GM19043 (cell line): ENCODE data around the gene MICALL1.
"Not testable (repeated sequence)": the region's sequence is repeated elsewhere in the genome, so short reads cannot be mapped to it uniquely, and the experiment has no call there.

ENCODE experiments used
- ATAC-seq: cut with Tn5 transposase; IDR thresholded peaks from one replicate; pipeline ENCODE4 v1.9.1; 2021; ENCODE audit warnings: low read depth; ENCODE audit not compliant: unreplicated experiment

MICALL1 gene

DNA sequence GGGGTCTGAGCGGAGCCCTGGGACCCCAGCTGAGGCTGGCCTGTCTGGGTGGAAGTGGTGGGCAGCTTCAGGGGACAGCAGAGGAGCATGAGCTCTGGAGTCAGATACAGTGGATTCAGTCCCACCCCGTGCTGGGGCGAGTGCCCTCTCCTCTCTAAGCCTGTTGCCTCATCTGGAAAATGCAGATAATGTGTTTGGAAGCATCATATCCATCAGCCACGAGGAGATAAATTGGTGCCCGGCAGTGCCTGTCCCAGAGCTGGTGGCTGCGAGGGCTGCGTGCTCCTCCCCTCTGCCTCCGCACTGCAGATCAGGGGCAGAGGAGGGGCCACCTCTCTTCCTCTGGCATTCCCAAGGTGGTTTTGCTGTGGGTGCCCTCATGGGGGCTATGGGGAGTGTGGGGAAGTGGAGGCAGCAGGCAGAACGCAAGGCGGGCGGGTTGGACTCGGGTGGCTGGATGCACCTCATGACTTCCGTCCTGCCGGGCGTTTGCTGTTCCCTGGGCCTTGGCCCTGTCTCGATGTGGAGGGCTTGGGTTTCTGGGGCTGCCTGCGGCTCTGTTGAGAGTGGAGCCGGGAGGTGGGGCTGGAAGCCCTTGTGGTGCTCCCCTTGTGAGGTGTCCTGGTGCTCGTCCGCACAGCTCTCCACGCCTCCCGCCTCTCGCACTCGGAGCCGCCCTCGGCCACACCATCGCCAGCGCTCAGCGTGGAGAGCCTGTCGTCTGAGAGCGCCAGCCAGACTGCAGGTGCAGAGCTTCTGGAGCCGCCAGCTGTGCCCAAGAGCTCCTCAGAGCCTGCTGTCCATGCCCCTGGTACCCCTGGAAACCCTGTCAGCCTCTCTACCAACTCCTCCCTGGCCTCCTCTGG lies 20.9 kb downstream of the MICALL1 start:
- ATAC-seq = no peak

DNA sequence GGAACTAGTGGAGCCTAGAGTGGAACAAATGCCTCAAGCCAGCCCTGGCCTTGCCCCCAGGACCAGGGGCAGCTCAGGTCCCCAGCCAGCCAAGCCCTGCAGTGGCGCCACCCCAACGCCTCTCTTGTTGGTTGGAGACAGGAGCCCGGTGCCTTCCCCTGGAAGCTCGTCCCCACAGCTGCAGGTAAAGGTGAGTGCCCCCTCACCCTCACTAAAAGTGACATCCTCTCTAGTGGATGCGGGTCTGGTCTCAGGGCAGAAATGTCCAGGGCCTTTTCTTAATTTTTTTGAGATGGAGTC lies 21.5 kb downstream of the MICALL1 start:
- ATAC-seq = no peak

DNA sequence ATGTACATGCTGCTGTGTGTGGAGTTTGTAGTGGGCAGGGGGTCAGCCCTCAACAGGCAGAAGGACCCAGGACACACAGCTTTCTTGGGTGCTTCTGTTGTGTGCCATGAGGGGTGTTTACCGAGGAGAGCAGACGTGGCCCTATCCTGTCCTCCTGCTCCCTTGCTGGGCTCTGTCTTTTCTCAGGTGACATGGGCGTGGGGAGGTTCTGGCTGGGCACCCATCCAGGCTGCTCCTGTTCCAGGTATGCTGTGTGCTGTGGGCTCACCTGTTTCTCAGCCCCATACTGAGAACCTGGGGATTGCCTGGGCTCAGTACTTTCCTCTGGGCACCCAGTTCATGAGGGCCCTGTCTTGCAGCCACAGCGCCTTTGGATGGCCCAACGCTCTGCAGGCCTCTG lies 23.3 kb downstream of the MICALL1 start:
- ATAC-seq = no peak

DNA sequence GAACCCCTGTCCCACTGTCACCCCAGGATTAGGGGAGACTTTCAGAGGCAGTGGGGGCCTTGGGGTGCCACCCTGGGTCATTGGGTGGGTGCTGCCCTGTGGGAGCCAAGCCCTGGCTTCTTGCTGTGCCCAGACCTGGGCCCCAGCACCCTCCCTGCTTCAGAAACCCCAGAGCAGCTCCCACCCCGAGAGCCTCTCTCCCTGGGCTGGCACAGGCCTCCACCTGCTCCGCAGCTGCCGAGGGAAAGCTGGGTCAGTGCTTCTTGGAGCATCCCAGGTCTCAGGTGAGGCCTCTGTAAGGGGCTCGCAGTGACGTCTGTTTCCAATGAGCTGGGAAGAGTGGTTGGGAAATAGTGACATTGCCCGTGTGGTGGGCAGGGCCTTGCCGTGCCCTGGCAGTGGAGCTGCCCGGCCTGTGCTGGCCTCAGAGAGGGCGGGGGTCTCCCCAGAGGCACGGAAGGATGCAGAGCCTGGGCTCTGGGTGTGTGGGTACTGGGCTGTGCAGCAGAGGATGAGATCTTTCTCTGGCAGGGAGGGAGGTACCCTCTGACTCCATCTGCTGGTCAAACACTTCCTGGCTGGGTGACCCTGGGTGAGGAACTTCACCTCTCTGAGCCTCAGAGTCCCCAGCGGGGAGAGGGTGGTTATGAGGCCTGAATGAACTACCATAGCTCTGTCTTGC lies 24.3 kb downstream of the MICALL1 start:
- ATAC-seq = no peak

DNA sequence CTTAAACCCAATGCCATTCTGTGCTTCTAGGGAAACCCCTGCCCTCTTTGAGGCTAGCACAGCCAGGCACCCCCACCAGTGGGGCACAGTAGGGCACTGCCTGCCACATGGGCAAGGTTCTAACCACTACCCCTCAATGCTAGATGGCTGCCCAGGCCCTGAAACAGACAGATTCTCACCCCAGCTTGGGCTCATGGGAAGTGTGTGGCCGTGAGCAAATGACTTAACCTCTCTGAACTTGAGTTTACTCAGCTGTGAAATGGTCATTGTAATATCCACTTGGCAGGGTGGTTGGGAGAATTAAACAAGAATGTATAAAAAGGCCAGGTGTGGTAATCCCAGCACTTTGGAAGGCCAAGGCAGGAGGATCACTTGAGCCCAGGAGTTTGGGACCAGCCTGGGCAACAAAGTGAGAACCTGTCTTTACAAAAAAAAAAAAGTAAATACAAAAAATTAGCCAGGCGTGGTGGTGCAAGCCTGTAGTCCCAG lies 24.9 kb downstream of the MICALL1 start:
- no peak for ATAC-seq

DNA sequence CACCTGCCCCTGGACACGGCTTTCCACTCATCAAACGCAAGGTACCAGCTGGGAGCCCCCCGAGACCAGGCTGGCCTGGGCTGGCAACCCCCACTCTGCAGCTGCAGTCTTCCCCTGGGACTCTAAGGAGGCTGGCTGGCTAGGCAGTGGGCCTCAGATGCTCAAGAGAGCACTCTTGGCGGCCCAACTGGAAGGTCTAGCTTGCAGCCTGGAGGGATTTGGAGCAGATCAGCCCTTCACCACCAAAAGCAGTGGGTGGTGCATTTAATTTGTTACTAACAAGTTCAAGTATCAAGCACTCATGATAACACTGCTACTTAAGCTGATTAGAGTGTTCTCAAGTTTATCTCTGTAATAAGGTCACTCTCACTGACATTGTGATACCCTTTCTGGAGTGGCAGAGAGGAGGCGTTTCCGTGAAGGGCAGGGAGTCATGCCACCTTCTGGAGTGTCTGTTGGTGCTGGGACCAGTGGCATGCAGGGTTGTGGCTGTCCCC lies 25.8 kb downstream of the MICALL1 start:
- no peak for ATAC-seq

DNA sequence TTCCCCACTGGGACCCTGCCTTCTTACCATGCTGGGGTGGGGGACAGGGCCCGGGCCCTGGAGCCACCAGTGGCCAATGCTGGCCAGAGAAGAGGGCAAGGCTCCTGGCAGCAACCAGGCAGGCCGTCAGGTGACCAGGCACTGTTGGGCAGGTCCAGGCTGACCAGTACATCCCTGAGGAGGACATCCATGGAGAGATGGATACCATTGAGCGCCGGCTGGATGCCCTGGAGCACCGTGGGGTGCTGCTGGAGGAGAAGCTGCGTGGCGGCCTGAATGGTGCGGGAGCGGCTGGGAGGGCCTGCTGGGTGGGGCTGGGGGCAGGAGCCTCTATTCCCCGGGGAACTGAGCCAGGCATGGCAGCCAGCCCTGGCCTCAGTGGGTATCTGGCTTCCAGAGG lies 26.3 kb downstream of the MICALL1 start:
- no peak for ATAC-seq

DNA sequence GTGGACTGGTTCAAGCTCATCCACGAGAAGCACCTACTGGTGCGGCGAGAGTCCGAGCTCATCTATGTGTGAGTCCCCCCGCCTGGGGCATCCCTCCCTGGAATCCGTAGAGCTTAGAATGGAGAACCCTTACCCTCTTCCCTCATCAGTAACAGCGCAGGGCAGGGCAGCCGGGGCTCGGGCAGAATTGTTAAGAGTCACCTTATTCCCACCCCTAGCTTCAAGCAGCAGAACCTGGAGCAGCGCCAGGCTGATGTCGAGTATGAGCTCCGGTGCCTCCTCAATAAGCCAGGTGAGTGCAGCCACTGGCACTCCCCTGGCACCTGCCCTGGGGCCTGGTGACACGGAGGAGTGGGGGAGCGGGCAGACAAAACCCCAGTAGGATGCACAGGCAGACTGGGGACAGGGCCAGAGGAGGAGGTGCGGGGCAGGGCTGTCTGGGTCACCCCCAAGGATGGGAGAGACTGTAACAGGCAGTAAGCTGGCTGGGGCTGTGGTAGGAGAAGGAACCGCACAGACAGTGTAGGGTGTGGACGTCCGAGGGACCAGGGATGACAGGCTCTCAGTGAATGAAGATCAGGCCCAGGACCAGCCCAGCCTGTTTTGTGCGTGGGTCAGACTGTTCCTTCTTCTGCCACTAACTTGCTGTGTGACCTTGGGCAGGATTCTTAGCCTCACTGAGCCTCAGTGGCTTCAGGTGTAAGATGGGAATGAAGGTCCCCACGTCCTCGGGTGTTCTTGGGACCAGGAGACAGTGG lies 26.9 kb downstream of the MICALL1 start:
- no peak for ATAC-seq

DNA sequence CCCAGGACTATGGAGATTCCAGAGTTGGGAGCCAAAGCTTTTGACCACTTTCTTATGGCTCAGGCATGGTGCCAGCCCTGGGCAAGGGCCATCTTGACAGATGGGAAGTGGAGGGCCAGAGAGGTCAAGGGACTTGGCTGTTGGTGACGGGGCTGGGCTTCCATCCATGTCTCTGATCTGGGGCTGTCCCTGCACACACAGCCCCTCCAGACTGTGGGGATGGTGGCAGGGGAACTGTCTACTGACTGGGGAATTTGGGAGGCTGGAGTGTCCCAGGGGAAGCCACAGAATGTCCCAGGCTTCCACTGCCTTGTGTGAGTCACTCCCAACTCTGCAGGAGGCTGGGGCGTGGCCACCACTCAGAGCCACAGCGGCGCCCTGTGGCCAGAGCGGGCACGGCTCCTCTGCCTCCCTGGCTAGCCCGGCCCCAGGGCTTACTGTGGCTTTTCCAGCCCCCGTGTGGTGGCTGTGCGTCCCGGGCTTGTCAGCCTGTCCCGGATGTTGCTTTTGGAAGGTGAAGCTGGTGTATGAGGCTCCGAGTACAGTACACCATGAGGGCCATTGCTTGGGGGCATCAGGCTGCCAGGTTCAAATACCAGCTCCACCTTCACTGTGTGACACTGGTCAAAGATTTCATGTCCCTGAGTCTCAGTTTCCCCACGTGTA lies 27.7 kb downstream of the MICALL1 start:
- peak; percentile 64 for ATAC-seq

DNA sequence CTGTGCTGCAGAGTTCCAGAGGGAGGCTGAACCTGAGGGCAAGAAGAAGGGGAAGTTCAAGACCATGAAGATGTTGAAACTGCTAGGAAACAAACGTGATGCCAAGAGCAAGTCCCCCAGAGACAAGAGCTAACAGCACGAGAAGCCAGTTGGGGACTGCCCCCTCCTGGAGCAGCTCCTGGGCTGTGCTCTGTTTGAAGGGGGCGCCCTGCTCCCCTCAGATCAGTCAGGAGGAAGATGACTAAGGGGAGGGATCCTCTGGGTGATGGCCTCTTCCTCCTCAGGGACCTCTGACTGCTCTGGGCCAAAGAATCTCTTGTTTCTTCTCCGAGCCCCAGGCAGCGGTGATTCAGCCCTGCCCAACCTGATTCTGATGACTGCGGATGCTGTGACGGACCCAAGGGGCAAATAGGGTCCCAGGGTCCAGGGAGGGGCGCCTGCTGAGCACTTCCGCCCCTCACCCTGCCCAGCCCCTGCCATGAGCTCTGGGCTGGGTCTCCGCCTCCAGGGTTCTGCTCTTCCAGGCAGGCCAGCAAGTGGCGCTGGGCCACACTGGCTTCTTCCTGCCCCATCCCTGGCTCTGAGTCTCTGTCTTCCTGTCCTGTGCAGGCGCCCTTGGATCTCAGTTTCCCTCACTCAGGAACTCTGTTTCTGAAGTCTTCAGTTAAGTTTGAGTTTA lies 34.7 kb downstream of the MICALL1 start:
- ATAC-seq = no peak

DNA sequence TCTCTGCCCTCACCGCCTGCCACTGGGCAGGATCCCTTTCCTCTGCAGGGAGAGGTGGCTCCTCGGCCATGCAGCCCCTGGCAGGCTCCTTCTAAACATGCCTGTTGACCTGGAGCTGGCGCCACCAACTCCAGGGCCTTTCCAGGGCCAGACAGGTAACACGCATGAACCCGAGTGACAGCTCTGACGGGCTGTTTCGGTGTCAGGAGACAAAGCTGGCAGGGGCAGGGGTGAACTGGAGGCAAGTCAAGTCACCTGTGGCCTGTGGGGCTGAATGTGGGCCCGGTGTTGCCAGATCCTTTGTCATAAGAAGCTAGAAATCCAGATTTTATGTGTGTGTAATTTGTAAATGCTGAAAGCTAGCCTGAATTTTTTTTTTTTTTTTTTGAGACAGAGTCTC lies 36.0 kb downstream of the MICALL1 start:
- ATAC-seq = no peak

DNA sequence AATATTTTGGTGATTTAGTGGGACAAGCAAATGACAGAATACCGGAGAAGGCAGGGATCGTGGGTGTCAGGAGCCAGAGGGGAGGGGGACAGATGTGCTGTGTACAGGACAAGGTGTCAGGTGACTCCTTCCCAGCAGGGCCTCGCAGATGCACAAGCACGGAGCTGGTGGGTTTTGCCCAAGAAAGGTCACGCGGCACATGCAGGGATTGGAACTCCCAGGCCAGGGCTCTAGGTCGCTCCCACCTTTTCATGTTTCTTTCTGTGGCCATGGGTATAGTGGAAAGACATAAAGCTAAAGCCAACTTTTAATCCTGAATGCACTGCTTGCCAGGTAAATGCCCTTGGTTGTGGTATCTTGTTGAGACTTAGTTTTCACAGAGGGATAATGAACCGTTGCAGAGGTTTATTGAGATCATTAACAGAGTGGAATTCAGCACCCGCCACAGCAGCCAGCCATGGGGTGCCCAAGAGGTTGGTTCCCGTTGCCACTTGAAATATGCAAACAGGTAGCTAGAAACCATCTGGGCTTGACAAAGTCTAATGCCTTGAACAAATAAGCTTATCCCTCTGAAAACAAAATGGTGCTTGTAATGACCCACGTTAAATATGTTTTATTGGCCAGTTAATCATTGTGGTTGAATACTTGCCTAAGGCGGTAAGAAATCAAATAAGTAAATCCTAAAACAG lies 37.2 kb downstream of the MICALL1 start:
- ATAC-seq = no peak

DNA sequence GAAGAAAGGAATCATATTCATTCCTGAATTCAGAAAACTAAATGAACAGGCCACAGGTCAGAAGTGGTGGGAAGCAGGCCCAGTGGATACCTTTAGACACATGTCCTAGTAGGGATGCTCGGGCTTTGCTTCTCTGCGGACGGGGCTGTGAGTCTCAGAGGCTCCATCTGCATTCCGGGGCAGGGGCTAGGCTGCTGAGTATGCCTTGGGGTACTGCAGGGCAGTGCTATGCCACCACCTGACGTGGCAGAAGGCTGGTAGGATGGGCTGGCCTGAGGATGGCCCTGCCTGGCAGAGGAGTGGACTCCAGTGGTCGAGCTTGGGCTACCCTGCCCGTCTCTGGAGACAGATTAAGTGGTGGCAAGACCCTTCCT lies 37.7 kb downstream of the MICALL1 start:
- no peak for ATAC-seq

DNA sequence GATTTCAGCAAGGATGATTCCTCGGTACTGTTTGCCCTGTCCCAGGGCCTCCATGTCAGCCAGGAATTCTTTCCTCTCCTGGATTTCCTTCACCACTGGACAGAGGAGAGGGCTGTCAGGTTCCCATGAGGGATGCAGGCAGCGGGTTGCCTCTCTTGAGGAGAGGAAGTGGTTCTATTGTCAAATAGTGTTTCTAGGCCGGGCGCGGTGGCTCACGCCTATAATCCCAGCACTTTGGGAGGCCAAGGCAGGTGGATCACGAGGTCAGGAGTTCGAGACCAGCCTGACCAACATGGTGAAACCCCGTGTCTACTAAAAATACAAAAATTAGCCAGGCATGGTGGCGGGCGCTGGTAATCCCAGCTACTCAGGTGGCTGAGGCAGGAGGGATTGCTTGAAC lies 38.3 kb downstream of the MICALL1 start:
- not testable (repeated sequence) for ATAC-seq

DNA sequence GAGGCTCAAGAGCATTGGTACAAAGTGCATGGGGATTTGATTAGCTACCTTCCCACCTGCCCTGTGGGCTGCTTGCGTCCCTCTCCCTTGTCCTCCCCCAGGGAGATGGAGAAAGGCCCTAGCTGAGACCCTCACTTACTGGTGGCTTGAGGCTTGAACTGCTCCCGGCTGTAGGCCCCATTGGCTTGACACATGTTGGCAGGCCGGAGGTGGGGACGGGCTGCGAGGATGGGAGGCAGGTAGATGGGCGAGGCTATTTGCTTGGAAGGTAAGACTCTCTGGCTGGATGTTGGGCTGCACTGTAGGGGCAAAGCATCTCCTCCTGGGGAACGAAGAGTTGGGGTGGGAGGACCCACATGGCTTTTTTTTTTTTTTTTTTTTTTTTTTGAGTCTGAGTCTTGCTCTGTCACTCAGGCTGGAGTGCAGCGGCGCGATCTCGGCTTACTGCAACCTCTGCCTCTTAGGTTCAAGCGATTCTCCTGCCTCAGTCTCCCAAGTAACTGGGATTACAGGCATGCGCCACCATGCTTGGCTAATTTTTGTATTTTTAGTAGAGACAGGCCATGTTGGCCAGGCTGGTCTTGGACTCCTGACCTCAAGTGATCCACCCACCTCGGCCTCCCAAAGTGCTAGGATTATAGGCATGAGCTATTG lies 41.2 kb downstream of the MICALL1 start:
- not testable (repeated sequence) for ATAC-seq

DNA sequence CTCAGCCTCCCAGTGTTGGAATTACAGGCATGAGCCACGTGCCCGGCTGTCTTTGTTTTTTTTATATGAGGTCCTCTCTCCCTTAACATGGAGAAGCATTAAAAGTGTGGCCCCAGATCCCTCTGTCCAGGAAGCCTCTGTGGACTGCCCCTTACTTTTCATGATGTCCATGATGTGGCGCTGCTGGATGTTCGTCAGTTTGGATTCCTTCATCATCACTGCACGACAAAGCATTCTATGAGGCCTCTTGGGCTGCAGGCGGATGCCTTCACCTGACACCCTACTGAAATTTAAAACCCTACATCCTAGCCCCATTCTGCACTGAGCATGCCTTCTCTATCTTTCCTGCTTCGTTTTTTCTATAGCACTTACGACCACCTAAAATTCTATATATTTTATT lies 45.2 kb downstream of the MICALL1 start:
- no peak for ATAC-seq

DNA sequence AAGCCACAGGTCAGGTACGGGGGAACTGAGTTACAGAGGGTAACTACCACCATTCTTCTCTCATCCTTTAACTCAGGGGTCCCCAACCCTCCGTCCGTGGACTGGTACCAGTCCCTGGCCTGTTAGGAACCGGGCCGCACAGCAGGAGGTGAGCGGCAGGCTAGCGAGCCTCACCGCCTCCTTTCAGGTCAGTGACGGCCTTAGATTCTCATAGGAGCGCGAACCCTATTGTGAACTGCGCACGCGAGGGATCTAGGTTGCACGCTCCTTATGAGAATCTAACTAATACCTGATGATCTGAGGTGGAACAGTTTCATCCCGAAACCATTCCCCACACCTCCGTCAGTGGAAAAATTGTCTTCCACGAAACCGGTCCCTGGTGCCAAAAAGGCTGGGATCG lies 46.5 kb downstream of the MICALL1 start:
- not testable (repeated sequence) for ATAC-seq

DNA sequence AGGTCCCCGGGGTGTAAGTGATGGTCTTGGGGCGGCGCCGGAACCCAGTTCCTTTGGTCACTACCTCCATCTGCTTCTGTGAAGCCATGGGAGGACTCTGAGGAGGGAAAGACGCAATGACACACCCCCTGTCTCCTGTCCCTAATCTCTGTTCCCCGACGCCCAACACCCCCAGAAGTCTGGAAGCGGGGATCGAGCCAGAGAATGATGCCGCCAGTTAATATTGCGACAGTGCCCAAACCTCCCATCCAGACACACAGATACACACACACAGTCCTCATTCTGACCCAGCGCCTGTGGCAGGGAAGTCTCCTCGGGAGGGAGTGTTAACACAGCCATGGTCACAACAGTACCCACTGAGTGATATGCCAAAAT lies 47.0 kb downstream of the MICALL1 start:
- ATAC-seq = no peak
